ENCODE measurements around the gene CHRNA3.

Gene CHRNA3

GRCh38 chr15:78637776-78638435 lies 17.1 kb upstream of the CHRNA3 start:
- H3K27ac ChIP-seq = no peak overlapping the region
- DNase-seq (ENCODE audit: low read depth, low spot score) = no peak

GRCh38 chr15:78636378-78636859 lies 15.6 kb upstream of the CHRNA3 start:
- no peak overlapping the region for H3K27ac ChIP-seq
- DNase-seq (ENCODE audit: low read depth, low spot score) = no peak

- DNase-seq (ENCODE audit: low read depth, low spot score) = no peak
- no peak overlapping the region for H3K27ac ChIP-seq
Observed at GRCh38 chr15:78635346-78635745, 14.6 kb upstream of the CHRNA3 start.

GRCh38 chr15:78634210-78635145 lies 13.7 kb upstream of the CHRNA3 start:
- no peak overlapping the region for H3K27ac ChIP-seq
- no peak for DNase-seq (ENCODE audit: low read depth, low spot score)

GRCh38 chr15:78633348-78633747 lies 12.6 kb upstream of the CHRNA3 start:
- no peak overlapping the region for H3K27ac ChIP-seq
- no peak for DNase-seq (ENCODE audit: low read depth, low spot score)

- DNase-seq (ENCODE audit: low read depth, low spot score) = no peak
- no peak overlapping the region for H3K27ac ChIP-seq
Observed at GRCh38 chr15:78630886-78631633, 10.3 kb upstream of the CHRNA3 start.

- no peak overlapping the region for H3K27ac ChIP-seq
- no peak for DNase-seq (ENCODE audit: low read depth, low spot score)
Observed at GRCh38 chr15:78629716-78630065, 8.9 kb upstream of the CHRNA3 start.

GRCh38 chr15:78629031-78629715 lies 8.4 kb upstream of the CHRNA3 start:
- no peak overlapping the region for H3K27ac ChIP-seq
- DNase-seq (ENCODE audit: low read depth, low spot score) = no peak

GRCh38 chr15:78628227-78628626 lies 7.4 kb upstream of the CHRNA3 start:
- no peak overlapping the region for H3K27ac ChIP-seq

GRCh38 chr15:78627348-78627747 lies 6.6 kb upstream of the CHRNA3 start:
- no peak overlapping the region for H3K27ac ChIP-seq
- DNase-seq (ENCODE audit: low read depth, low spot score) = no peak

More at GRCh38 chr15:78628227-78628626, 7.4 kb upstream of the CHRNA3 start:
- DNase-seq (ENCODE audit: low read depth, low spot score) = no peak

GRCh38 chr15:78626381-78626995 lies 5.7 kb upstream of the CHRNA3 start:
- DNase-seq (ENCODE audit: low read depth, low spot score) = no peak
- H3K27ac ChIP-seq = no peak overlapping the region

- no peak for DNase-seq (ENCODE audit: low read depth, low spot score)
- H3K27ac ChIP-seq = no peak overlapping the region
Observed at GRCh38 chr15:78625606-78626280, 4.9 kb upstream of the CHRNA3 start.

- no peak overlapping the region for H3K27ac ChIP-seq
- no peak for DNase-seq (ENCODE audit: low read depth, low spot score)
Observed at GRCh38 chr15:78624651-78625590, 4.1 kb upstream of the CHRNA3 start.

- no peak overlapping the region for H3K27ac ChIP-seq
- no peak for DNase-seq (ENCODE audit: low read depth, low spot score)
Observed at GRCh38 chr15:78623786-78624497, 3.1 kb upstream of the CHRNA3 start.

GRCh38 chr15:78621810-78622402 lies 1.1 kb upstream of the CHRNA3 start:
- no peak overlapping the region for H3K27ac ChIP-seq
- DNase-seq (ENCODE audit: low read depth, low spot score) = no peak

- DNase-seq (ENCODE audit: low read depth, low spot score) = no peak
- H3K27ac ChIP-seq = no peak overlapping the region
Observed at GRCh38 chr15:78620021-78620526, 722 bp downstream of the CHRNA3 start.
